ENCODE measurements around the gene MBD3L5. TPM values are rescaled to one million over a fixed set of nuclear protein-coding genes. Genes with fewer than 3 reads are reported as not detected.

The MBD3L5 gene
- total RNA-seq, 1 experiment from 2014 or later, result not detected

- Histone ChIP-seq H4K91ac (ENCODE audit: insufficient read length, low read depth, low read length) (no peak overlapping the region), H4K5ac (ENCODE audit: insufficient read length, low read depth, low read length) (no peak overlapping the region), H2BK15ac (ENCODE audit: low read depth, low read length) (no peak overlapping the region), H3K27ac (ENCODE audit: insufficient read length, low read depth, low read length) (no peak overlapping the region), H2BK5ac (ENCODE audit: insufficient read length, low read length) (no peak overlapping the region), H3K4ac (ENCODE audit: low read depth, low read length) (no peak overlapping the region), H3K23ac (ENCODE audit: insufficient read length, low read depth, low read length) (no peak overlapping the region), H3K18ac (ENCODE audit: insufficient read length, low read depth, low read length) (no peak overlapping the region), H2AK5ac (ENCODE audit: insufficient read length, low read length) (no peak overlapping the region), H2AFZ (ENCODE audit: low read length) (peak overlapping the region; percentile 99), H2BK120ac (ENCODE audit: low read depth, low read length, poor library complexity, severe bottlenecking) (no peak overlapping the region), H3K56ac (ENCODE audit: insufficient read length, low read depth, low read length) (no peak overlapping the region), H3K23me2 (ENCODE audit: insufficient read length, low read depth, low read length, poor library complexity, severe bottlenecking) (peaks cover 7% of the 10 kb centered on the region), H3K9me3 (ENCODE audit: control insufficient read depth, low read depth, low read length) (no peaks in the 10 kb centered on the region), H3K14ac (ENCODE audit: insufficient read depth, low read length) (no peak overlapping the region), H3K9ac (ENCODE audit: extremely low read depth, insufficient read length, low read length) (no peak overlapping the region), H3T11ph (ENCODE audit: low read length) (no peak overlapping the region), H3K27me3 (ENCODE audit: insufficient read depth, low read length) (no peaks in the 10 kb centered on the region), H3K79me1 (ENCODE audit: insufficient read depth, low read depth, low read length, poor library complexity, severe bottlenecking) (no peaks in the 10 kb centered on the region), H4K8ac (replicated peaks; ENCODE audit: insufficient read length, low read depth, low read length) (no peak overlapping the region), H2BK12ac (ENCODE audit: insufficient read length, low read depth, low read length) (no peak overlapping the region), H3K4me1 (ENCODE audit: insufficient read depth, low read length) (no peaks in the 10 kb centered on the region), H3K79me2 (ENCODE audit: insufficient read depth, low read length) (no peaks in the 10 kb centered on the region), H3K4me2 (ENCODE audit: insufficient read depth, insufficient read length, low read length) (no peak overlapping the region), H4K20me1 (ENCODE audit: control insufficient read depth, insufficient read depth, insufficient read length) (no peaks in the 10 kb centered on the region), H2BK20ac (ENCODE audit: low read depth, low read length, poor library complexity, severe bottlenecking) (no peak overlapping the region)
- H3K27me3 Mint-ChIP-seq (ENCODE audit: low read depth), result no peaks in the 10 kb centered on the region
- DNase-seq, result no peak
- H3K4me3 Mint-ChIP-seq, result peak overlapping the region; percentile 91 to 94
- TF ChIP-seq CTCF (conservative IDR thresholded peaks at IDR 0.05), result no peak
- H3K9me3 Mint-ChIP-seq, result peaks cover 38 to 46% of the 10 kb centered on the region in 2 experiments
- peaks cover 0 to 3% of the 10 kb centered on the region in 2 experiments; a peak in 2 of 4 replicates for H3K4me1 Mint-ChIP-seq
- H3K27ac Mint-ChIP-seq, result no peak overlapping the region
- WGBS (ENCODE audit: extremely low coverage, insufficient read length, low lambda C conversion rate), result no CpG with 5 or more reads among the region's 6 CpGs
- peaks cover 21 to 30% (median 24%) of the 10 kb centered on the region in 3 experiments for H3K36me3 Mint-ChIP-seq (ENCODE audit: insufficient read depth in 1 of 3, low read depth in 3 of 3)
Observed at GRCh38 chr19:7068599-7068998, 38.2 kb downstream of the MBD3L5 start.

Data from H9 (cell line).